GM18519 (cell line): ENCODE data around the gene CITED4.

Experiments
- ATAC-seq: cut with Tn5 transposase; IDR thresholded peaks from one replicate; pipeline ENCODE4 v1.9.1; 2021; ENCODE audit warnings: mild to moderate bottlenecking, moderate library complexity; ENCODE audit not compliant: unreplicated experiment, low FRiP score

Gene CITED4

GRCh38 chr1:40817791-40818263, 44.3 kb downstream of the CITED4 start:
- ATAC-seq = no peak

DNA sequence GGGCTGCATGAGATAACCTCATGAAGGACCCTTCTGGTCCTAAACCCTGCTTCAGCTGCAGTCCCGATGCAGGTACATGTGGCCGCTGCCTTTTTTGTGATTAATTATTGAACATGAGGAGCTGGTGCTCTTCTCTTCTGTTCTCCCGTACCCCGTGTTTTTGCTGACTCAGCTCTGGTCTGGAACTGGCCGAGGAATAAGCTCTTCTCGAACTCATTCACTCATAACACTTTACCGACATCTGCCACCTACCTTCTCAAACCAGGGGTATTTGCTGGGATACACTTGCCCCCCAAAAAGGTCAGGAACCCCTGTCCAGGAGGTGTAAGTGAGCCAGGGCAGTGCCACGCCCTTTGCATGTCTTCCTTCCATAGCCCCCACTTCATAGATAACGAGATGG, 46.7 kb downstream of the CITED4 start:
- no peak for ATAC-seq
